Activated CD4-positive, alpha-beta T cell treated with anti-CD3 and anti-CD28 coated beads, Interleukin-2, amount 50 U/mL, for 16 hours (primary cell): ENCODE data around the gene CCDC148.
"Not testable (repeated sequence)": the region's sequence is repeated elsewhere in the genome, so short reads cannot be mapped to it uniquely, and the experiment has no call there.

Experiments used
- DNase-seq: peaks from one replicate; pipeline ENCODE4 v3.0.0-alpha.2; 2020

The CCDC148 gene

DNA sequence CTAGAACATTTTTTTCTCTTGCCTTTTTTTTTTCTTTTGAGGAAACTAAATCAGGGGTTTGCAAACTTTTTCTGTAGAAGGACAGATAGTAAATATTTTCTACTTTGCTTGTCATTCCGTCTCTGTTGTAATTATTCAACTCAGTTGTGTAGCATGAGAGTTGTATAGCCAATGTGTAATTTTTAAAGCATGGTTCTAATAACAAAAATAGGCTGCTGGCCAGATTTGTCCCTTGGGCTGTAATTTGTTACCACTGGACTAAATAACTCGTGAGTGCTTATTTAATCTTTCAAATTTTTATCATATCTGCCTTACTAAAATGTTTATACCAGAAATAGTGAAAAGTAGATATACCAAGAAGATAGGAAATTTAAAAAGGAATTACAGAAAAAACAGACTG is 43.0 kb downstream of the CCDC148 start:
- DNase-seq, result no peak

DNA sequence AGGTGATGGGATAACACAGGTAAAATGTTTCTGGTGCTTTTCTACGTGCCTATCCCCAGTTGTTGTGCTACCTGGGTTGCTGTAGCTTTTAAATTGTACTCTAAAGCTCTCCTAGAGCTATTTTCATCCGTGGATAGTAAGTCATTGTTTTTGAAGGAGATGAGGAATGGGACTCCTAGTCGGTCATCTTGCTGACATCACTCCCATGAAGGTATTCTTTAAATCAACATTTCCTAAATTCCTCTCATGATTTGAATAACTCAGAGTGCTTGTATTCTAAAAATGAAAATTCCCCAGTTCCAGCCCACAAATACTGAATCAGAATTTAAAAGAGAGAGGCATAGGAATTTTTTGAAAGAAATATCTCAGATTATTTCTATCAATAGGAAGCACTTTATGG is 44.3 kb downstream of the CCDC148 start:
- no peak for DNase-seq

DNA sequence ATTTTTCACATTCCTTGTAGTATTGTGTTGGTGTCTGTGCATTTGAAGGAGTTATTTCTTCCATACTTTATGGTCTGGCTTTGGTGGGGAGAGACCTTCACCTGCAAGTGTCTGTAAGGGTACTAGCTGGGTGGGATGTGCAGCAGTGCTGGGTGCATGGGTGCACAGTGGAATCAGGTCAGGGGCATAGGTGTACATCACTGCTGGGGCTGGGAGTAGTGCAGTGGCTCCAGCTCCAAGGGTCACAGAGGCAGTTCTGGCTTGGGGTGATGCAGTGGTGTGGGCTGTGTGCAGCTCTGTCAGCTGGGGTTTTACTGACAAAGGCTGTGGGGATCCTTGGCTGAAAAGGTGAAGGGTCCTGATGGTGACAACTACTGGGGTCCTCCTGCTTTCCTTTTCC is 44.8 kb downstream of the CCDC148 start:
- DNase-seq, result no peak

DNA sequence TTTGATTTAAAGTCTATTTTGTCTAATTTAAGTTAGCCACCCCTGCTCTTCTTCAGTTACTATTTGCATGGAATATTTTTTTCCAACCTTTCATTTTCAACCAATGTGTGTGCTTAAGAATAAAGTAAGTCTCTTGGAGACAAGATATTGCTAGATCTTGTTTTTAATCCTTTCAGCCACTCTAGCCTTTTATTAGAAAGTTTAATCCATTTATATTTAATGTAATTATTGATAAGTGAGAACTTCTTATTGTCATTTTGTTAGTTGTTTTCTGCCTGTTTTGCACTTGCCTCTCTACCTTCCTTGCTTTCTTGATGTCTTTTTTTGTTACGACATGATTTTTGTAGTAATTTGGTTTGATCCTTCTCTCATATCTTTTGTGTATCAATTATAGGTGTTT is 46.4 kb downstream of the CCDC148 start:
- DNase-seq, result no peak

DNA sequence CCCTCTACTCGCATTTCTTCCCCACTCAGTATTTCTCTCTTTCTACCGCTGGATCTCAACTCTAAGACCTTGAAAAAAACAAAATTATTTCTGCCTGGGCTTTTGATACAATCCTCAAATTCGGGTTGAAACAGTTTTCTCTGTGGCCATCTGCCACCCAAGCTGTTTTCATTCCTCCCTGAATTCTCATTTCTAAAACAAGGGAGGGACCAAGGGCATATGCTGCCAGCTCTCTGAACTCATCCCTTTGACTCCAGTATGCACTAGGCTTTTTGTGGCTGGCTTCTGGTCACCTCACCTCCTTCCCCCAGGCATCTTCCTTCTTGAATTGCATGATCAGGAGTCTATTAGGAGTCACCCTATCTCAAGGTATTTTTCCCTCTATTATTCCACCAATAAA is 49.5 kb downstream of the CCDC148 start:
- no peak for DNase-seq

DNA sequence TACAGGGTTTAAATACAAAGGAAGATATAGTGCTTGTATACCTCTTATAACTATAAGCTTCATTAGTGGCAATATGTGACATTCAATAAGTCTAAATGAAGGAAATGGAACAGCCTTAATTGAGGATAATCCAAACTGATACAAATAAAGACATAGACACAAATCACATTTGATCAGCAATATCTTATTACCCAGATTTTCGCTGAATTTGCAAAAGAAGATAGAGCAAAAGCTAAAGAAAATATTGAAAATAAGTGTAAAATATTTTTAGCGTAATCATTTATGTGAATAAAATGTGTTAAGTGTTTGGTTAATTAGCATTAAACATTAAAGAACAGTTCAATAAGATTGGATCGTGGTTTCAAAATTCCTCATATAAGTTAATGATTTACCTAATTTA is 51.2 kb downstream of the CCDC148 start:
- DNase-seq, result no peak

DNA sequence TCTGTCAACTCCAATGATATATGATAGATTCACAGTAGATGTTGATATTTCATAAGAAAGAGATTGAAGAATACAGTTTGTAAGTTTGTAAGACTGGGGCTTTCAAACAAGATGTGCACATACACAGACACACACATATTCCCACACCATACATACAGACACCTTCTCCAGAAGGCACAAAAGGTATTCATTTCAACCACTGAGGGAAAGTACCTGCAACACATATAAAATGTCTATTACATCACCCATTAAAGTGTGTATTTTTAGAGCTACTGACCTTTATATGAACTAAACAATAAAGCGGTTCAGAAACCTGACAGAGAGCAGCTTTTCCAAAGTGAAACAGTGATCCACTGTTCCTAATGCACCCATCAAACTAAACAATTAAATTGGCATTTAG is 53.3 kb downstream of the CCDC148 start:
- DNase-seq, result no peak

DNA sequence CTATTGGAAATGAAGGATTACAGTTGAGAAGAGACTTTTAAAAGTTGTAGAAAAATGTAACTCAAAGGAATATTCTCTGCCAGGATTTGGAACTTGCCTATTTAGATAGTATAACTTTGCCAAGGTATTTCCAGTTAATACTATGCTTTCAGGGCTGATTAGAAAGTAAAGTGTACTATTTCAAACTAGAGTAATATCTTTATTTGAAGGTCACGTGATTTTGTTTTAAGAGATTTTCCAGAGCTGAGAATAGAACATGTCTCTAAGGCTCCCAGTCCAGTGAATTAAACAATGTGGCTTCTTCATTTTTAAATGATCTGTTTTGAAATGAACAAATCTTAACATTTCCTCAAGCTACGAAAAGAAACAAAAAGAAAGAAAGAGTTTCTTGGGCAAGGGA is 53.9 kb downstream of the CCDC148 start:
- DNase-seq, result no peak

DNA sequence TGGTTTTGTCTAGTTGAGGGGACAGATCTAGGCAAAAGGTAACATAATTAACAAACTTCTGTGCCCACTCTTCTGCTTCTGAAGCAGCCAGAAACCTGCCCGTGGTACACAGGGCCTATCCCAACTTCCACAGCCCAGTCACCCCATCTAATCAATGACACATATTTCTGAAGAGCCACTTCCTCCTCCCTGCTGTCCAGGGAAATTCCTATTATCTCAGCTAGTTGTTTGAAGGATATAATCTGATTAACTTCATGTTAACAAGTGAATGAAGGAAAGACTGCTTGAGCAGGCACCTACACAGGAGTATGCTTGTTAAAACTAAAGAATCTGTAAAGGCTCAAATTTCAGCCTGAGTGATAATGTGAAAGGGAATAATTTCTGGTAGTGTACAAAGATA is 61.4 kb downstream of the CCDC148 start:
- DNase-seq, result no peak

DNA sequence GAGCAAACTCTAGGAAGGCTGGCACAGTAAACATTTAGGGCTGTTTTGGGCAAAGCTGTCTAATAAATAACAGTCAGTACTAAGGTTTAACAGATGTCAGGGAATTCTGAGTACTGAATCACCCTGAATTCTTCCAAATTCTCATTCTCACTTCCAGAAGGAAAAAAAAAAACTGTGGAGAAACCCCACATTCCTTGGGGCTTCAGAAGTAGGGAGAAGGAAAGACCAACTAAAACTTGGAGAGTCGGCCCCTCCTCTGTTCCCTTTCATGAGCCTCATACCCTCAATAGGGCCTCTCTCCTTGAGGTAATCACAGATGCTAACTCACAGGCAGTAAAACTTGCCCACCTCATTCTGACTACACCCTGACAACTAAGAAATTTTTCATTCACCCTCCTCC is 62.1 kb downstream of the CCDC148 start:
- no peak for DNase-seq

DNA sequence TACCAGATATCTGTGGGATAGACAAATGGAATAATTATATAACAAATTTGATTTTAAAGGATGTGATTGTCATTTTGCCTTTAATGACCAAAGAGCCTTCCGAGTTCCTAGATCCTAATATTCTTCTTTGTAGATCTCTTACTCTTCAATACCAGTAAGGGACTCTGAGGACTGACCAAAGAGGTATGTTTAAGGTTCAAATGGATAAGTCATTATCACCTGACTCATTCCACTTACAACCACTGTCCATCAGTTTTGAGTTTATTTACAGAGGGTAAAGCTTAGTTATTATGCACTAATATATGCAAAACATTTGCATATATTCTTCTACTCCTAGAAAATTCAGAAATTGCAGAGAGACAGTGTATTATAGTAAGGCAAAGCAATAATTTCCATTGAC is 62.7 kb downstream of the CCDC148 start:
- no peak for DNase-seq

DNA sequence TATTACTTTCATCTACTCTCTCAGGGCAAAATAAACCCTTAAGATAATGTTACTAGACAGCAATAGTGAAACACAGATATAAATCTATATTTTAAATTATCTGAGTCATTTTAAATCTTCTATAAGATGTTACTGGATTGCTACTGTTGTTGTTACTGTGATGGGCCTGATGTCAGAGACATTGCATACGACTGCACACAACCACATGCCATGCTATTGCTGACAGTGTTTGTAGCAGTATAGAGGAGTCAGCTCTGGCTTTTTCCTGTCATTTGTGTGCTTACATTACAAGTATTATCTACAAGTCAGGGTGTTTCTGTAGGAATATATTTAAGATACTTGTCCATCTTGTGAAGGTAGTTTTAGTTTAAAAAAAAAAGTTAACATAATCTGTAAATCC is 63.9 kb downstream of the CCDC148 start:
- DNase-seq, result no peak

DNA sequence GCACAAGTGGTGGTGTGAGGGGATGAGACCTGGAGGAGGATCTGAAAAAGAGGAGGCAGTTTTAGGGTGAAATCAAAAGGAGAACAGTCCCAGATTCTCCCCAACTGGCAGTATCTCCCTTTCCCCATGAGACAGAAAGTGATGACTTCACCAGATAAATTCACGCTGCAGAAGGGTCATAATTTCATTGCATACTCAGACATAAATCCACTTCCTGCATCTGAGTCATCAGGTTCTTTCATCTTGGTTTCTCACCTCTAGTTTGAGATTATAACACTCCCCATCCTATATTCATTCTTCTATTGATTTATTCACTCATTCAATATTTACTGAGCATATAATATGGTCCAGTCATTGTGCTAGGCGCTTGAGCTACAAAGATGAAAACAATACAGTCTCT is 64.7 kb downstream of the CCDC148 start:
- DNase-seq, result peak; percentile 56

DNA sequence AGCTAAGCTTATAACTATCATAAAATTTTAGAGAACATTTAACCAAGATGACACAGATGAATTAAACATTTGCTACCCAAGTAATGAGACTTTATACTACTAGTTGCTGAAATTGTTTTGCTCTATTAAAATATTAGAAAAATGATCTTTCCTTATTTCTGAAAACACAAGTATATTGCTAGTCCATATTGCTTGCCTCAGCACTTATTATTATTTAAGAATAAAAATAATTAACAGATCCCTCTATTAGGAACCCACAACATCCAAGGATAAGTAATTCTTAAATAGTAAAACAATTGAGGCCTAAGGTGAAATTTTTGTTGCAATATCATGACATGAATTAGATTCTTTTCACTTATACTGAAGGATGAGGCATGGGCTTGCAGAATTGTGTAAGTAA is 65.2 kb downstream of the CCDC148 start:
- DNase-seq, result no peak

DNA sequence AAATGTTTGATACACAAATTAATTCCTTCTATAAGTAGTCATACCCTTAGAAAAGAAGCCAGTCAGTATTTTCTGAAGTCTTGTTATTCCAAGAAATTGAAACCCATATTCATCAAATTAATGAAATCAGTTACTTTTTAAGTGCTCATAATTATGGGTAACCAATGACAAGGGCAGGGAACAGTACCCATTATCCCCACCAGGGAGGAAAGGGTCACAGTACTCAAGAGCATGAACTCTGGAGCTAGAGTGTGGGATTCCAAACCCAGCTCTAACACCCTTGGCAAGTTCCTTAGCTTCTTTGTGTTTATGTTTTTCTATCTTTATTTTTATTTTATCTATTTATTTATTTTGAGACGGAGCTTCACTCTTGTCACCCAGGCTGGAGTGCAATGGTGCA is 68.4 kb downstream of the CCDC148 start:
- no peak for DNase-seq

DNA sequence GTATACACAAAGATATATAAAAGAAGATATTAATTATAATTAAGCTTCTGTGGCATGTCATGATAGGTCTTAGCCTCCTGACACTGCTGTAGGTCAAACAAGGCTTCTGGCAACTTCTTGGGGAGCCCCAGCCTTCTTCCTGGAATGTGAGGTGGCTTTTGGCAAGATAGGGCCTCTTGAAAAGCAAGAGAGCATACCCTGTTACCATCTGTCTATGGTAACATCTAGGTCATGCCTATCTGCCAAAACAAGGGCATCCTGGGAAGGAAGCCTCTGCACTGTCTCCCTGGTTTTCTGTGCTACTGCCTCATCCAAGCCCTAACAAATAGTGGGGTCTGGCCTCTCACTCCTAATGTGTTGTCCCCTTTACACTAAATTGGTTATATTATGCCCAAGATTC is 70.9 kb downstream of the CCDC148 start:
- DNase-seq, result no peak

DNA sequence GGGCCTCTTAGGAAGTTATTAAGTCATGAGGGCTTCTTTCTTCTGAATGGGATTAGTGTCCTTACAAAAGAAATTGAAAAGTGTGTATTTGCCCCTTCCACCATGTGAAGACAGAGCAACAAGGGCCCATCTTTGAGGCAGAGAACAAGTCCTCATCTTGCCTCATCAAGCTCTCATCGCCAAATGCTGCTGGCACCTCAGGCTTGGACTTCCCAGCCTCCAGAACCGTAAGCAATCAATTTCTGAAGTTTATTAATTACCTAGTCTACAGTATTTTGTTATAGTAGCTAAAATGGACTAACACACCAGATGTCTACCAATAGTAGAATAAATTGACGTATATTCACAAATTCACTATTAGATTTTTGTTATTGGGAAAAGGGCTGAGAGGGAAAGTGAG is 74.6 kb downstream of the CCDC148 start:
- no peak for DNase-seq

DNA sequence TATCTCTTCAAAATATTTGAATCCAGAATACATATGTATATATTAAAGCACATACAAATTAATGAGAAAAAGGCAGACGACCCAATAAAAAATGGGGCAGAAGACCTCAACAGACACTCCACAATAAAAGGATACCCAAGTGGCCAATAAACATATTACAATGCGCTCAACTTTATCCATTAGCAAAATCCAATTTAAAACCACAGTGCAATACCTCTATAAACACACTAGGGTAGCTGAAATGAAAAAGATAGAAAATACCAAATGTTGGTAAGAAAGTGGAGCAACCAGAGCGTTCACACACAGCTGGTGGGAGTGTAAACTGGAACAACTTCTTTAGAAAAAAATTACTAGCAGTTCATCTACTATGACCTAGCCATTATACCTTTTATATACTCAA is 75.3 kb downstream of the CCDC148 start:
- DNase-seq, result no peak

DNA sequence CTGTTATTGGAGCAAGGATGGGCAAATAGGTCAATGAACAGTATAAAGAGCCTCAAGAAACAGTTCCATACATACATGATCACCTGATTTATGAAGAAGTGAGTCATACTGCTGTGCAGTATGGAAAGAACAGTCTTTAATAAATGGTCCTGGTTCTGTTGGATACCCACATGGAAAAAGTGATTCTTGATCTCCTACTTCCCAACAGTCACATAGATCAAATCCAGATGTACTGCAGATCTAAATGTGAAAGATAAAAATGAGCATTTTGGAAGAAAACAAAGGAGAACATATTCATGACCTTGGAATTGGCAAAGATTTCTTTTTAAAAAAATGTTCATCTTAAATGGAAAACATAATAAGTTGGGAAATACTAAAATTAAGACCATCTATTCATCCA is 75.8 kb downstream of the CCDC148 start:
- no peak for DNase-seq

DNA sequence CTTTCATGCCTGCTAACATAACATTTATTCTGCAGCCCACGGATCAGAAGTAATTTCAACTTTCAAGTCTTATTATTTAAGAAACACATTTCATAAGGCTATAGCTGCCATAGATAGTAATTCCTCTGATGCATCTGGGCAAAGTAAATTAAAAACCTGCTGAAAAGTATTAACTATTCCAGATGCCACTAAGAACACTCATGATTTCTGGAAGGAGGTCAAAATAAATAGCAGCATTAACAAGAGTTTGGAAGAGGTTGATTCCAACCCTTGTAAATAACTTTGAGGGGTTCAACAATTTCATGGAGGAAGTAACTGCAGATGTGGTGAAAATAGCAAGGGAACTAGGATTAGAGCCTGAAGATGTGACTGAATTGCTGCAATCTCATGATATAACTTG is 77.6 kb downstream of the CCDC148 start:
- DNase-seq, result no peak

DNA sequence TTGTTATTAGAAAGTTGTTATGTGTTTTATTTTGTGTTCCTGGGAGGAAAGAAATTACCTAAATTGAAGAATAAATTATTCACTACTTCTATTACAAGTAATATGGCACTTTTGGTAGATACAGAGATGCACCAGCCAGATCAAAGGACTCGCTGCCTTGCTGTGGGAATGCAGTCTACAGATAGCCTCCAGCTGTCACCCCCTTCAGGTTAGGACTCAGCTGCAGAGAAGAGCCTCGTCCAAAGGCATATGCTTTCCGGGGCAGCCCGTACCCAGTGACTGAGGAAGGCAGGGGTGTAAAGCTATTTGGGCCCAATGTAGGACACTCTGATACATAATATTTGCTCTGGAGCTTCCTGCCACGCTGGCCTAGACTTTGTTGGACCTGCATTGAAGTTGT is 90.2 kb downstream of the CCDC148 start:
- DNase-seq, result no peak

DNA sequence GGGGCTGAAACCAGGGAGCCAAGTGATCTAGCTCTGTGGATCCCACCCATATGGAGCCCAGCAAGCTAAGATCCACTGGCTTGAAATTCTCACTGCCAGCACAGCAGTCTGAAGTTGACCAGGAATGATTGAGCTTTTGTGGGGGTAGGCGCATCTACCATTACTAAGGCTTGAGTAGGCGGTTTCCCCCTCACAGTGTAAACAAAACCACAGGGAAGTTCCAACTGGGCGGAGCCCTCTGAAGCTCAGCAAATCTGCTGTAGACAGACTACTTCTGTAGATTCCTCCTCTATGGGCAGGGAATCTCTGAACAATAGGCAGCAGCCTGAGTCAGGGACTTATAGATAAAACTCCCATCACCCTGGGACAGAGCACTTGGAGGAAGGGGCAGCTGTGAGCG is 96.7 kb downstream of the CCDC148 start:
- no peak for DNase-seq

DNA sequence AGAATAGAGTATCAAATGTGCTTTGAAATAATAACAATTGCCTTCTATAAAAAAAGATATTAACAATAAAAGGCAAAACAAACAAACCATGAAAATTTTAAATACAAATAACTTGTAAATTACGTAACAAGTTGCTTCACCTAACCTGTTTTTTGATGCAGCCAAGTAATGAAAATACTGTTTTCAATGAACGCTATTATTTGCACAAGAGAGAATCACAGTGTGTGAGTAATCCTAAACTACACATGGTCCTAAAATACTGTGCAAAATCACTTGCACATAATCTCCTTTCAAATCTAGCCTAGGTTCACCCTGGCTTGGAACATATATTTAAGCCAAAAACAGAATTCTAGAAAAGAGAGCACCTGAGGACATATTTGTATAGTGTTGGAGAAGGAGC is 98.9 kb downstream of the CCDC148 start:
- no peak for DNase-seq

DNA sequence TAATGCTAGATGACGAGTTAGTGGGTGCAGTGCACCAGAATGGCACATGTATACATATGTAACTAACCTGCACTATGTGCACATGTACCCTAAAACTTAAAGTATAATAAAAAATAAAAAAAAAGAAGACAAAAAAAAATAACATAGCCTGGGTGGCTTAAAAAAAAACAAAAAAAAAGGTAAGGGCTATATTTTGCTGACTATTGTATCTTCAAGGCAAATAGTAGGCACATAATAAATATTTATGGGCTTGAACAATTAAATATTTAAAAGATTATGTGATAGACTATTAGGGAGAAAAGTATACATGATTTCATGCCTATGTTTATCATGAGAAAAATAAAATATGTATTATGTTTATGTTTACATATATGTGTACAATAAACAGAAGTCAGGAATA is 99.4 kb downstream of the CCDC148 start:
- DNase-seq, result no peak

DNA sequence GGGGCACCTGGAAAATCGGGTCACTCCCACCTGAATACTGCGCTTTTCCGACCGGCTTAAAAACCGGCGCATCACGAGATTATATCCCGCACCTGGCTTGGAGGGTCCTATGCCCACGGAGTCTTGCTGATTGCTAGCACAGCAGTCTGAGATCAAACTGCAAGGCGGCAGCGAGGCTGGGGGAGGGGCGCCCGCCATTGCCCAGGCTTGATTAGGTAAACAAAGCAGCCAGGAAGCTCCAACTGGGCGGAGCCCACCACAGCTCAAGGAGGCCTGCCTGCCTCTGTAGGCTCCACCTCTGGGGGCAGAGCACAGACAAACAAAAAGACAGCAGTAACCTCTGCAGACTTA is 105.1 kb downstream of the CCDC148 start:
- not testable (repeated sequence) for DNase-seq

DNA sequence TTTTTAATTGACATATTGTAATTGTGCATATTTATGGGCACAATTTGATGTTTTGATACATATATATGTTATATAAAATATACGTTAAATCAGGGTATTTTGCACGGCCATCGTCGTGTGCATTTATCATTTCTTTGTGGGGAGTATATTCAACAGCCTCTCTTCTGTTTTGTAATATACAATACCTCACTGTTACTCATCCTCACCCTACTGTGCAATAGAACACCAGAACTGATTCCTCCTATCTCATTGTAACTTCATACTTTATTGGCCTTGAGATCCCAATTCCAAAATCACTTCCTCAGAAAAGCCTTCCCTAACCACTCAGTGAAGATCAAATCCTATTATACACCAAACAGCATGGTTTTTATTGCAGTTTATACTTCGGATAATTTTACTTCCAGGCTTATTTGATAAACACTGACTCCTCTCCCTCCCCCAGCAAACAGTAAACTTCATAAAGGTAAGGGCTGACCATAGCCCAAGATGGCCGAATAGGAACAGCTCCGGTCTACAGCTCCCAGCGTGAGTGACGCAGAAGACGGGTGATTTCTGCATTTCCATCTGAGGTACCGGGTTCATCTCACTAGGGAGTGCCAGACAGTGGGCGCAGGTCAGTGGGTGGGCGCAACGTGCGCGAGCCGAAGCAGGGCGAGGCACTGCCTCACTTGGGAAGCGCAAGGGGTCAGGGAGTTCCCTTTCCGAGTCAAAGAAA is 105.6 kb downstream of the CCDC148 start:
- DNase-seq, result not testable (repeated sequence)
